Measurements from ENCODE around the gene CERS6. TPM values are rescaled to one million over a fixed set of nuclear protein-coding genes. Genes with fewer than 3 reads are reported as not detected.
A peak's percentile ranks its signal among the peaks of the same experiment; 100 is the strongest.

The CERS6 gene
- total RNA-seq, 4 donors from 2014 or later: 46.6 to 67.7 (median 53.6) TPM

DNA sequence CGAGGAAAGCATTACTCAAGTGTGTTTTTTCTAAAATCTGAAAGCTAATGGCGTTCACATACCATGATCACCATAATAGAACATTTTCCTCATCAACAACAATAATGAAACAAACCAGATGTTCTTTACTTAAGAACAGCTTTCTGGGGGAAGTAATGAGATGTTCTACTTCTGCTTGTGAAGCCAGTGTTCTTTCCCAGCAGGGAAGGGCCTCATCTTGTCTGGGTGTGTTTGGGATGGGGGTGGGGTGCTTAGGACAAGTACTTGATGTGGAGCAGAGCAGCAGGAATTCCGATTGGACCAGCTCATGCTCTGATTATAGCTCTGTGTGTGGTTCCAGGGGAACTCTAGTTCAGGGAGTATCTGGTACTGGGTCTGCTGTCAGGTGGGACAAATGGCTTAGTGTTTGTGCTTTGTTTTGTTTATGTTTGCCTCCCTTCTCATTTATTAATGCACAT, 183.4 kb downstream of the CERS6 start:
- intact Hi-C loops (cut with DNase I): loop anchor here (5.0 to 10.0 kb wide), 3 partner anchors 55 to 182 kb away; partner anchors contain the start of gene CERS6
- peak; percentile 81 to 87 for TF ChIP-seq POLR2AphosphoS5 (IDR thresholded peaks at IDR 0.05)
- TF ChIP-seq POLR2A (IDR thresholded peaks at IDR 0.05; ENCODE audit: low read depth): no peak
- TF ChIP-seq EP300 (IDR thresholded peaks at IDR 0.05): peak; percentile 76
- TF ChIP-seq, protein P1, sequence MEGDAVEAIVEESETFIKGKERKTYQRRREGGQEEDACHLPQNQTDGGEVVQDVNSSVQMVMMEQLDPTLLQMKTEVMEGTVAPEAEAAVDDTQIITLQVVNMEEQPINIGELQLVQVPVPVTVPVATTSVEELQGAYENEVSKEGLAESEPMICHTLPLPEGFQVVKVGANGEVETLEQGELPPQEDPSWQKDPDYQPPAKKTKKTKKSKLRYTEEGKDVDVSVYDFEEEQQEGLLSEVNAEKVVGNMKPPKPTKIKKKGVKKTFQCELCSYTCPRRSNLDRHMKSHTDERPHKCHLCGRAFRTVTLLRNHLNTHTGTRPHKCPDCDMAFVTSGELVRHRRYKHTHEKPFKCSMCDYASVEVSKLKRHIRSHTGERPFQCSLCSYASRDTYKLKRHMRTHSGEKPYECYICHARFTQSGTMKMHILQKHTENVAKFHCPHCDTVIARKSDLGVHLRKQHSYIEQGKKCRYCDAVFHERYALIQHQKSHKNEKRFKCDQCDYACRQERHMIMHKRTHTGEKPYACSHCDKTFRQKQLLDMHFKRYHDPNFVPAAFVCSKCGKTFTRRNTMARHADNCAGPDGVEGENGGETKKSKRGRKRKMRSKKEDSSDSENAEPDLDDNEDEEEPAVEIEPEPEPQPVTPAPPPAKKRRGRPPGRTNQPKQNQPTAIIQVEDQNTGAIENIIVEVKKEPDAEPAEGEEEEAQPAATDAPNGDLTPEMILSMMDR (IDR thresholded peaks at IDR 0.05): no peak
- peak; percentile 93 for DNase-seq (ENCODE audit: extremely low spot score)
- Histone ChIP-seq H3K9me3 (no peaks in the 10 kb centered on the region), H3K27ac (replicated peaks in 1 of 4) (peak overlapping the region; percentile 74 to 84 (median 79)), H3K4me1 (peaks cover 39 to 73% (median 55%) of the 10 kb centered on the region in 4 donors), H3K27me3 (no peaks in the 10 kb centered on the region), H3K4me3 (no peak overlapping the region), H3K36me3 (no peaks in the 10 kb centered on the region)
- WGBS: 53% methylated on average over 3 of the region's 3 CpGs

GRCh38 chr2:168640039-168640438, 184.0 kb downstream of the CERS6 start:
- no peak for DNase-seq (ENCODE audit: extremely low spot score)
- Histone ChIP-seq H3K27ac (replicated peaks in 1 of 4) (peak overlapping the region; percentile 74 to 84 (median 79)), H3K27me3 (no peaks in the 10 kb centered on the region), H3K36me3 (no peaks in the 10 kb centered on the region), H3K9me3 (no peaks in the 10 kb centered on the region), H3K4me1 (peaks cover 38 to 68% (median 50%) of the 10 kb centered on the region in 4 donors), H3K4me3 (no peak overlapping the region)
- no peak for TF ChIP-seq POLR2A (IDR thresholded peaks at IDR 0.05; ENCODE audit: low read depth)
- TF ChIP-seq EP300 (IDR thresholded peaks at IDR 0.05): no peak
- no peak for TF ChIP-seq POLR2AphosphoS5 (IDR thresholded peaks at IDR 0.05)
- TF ChIP-seq, protein P1 (IDR thresholded peaks at IDR 0.05): no peak
- WGBS: 85% methylated on average over 3 of the region's 3 CpGs
- intact Hi-C loops (cut with DNase I): no loop called here

DNA sequence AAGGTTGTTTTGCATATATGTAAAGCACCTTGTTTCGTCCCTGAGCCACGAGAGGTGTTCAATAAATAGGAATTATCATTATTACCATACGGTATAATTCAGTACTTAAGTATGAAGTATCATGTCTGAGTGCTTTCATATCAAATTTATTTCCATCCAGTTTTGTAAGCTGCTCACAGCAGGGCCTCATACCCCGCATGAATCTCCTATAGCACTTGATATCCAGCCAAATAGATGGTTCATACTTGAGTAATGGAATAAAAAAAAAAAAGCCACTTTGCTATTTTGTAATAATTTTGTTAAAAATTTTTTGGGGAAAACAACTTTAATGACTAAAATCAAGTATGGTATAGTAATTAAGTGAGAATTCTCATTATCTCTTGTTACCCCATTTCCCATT, 185.6 kb downstream of the CERS6 start:
- no peaks in the 10 kb centered on the region for H3K27me3 ChIP-seq
- WGBS: 98% methylated on average over 4 of the region's 4 CpGs
- no peak for DNase-seq (ENCODE audit: extremely low spot score)
- no peaks in the 10 kb centered on the region for H3K36me3 ChIP-seq
- no peak overlapping the region for H3K4me3 ChIP-seq
- peaks cover 26 to 52% (median 35%) of the 10 kb centered on the region in 4 donors for H3K4me1 ChIP-seq
- intact Hi-C loops (cut with DNase I): no loop called here
- peak overlapping the region in 1 of 4 donors; percentile 74 for H3K27ac ChIP-seq (replicated peaks in 1 of 4)
- H3K9me3 ChIP-seq: no peaks in the 10 kb centered on the region
- TF ChIP-seq POLR2A (IDR thresholded peaks at IDR 0.05; ENCODE audit: low read depth) (no peak), EP300 (IDR thresholded peaks at IDR 0.05) (no peak)

DNA sequence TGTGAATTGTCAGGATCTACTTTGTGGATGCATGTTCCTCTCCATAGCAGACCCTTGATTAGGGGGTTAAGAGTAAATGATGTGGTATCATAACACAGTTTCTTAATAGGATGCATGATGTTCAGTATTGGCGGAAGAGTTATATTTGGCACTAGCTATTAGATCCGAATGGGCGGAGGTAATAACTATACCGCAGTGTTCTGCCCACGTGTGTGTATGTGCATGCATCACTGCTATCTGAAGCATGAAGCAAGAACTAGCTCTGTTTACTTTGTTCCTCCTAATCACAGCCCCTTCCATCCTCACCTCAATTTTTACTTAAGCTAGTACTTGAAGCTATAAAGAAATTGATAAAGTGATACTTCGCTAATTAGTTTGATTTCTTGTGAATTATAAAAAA, 186.8 kb downstream of the CERS6 start:
- intact Hi-C loops (cut with DNase I): no loop called here
- Histone ChIP-seq H3K4me3 (no peak overlapping the region), H3K36me3 (no peaks in the 10 kb centered on the region), H3K27ac (replicated peaks in 1 of 4) (no peak overlapping the region), H3K4me1 (peaks cover 22 to 41% (median 33%) of the 10 kb centered on the region in 4 donors), H3K9me3 (no peaks in the 10 kb centered on the region), H3K27me3 (no peaks in the 10 kb centered on the region)
- TF ChIP-seq POLR2A (IDR thresholded peaks at IDR 0.05; ENCODE audit: low read depth) (no peak), EP300 (IDR thresholded peaks at IDR 0.05) (no peak), POLR2AphosphoS5 (IDR thresholded peaks at IDR 0.05) (no peak)
- TF ChIP-seq, protein P1 (IDR thresholded peaks at IDR 0.05): no peak
- DNase-seq (ENCODE audit: extremely low spot score): no peak
- WGBS: 97% methylated on average over 6 of the region's 6 CpGs

DNA sequence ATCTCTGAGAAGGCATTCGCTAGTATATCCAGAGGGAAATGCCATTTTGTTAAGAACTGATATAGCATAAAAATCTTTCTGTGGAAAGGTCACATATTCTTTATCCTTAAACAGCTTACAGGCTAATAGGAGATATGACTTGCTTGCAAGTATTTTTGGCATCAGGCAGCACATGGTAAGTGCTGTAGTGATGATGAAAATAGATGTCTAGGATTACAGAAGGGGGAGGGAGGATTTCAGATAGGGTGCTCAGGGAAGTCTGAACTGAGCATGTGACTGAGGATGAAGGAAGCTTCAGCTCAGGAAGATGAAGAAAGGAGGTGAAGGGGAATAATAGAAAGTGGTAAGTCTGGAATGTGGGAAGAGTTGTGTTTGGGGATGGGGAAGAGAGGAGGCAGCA, 187.9 kb downstream of the CERS6 start:
- H3K27me3 ChIP-seq: no peaks in the 10 kb centered on the region
- H3K36me3 ChIP-seq: no peaks in the 10 kb centered on the region
- H3K4me1 ChIP-seq: peaks cover 20 to 37% (median 34%) of the 10 kb centered on the region in 4 donors
- DNase-seq (ENCODE audit: extremely low spot score): no peak
- no peak overlapping the region for H3K4me3 ChIP-seq
- 94% methylated on average over 1 of the region's 1 CpG for WGBS
- intact Hi-C loops (cut with DNase I): no loop called here
- H3K9me3 ChIP-seq: no peaks in the 10 kb centered on the region
- H3K27ac ChIP-seq (replicated peaks in 1 of 4): peak overlapping the region in 2 of 4 donors; percentile 7 to 9
- TF ChIP-seq POLR2A (IDR thresholded peaks at IDR 0.05; ENCODE audit: low read depth) (no peak), POLR2AphosphoS5 (IDR thresholded peaks at IDR 0.05) (no peak), EP300 (IDR thresholded peaks at IDR 0.05) (no peak)
- TF ChIP-seq, protein P1 (IDR thresholded peaks at IDR 0.05): no peak

Data from esophagus muscularis mucosa (tissue), 4 donors.